ENCODE results near the gene GRAMD2A. TPM values are rescaled to one million over a fixed set of nuclear protein-coding genes. Genes with fewer than 3 reads are reported as not detected.

GRAMD2A gene
- total and polyA plus RNA-seq, 10 of the 15 experiments (the other 5 are each of a cell fraction or from before 2014, with no cell fraction given): 0.02 to 0.35 TPM; not detected in 8

GRCh38 chr15:72166716-72167417, 30.7 kb downstream of the GRAMD2A start:
- Histone ChIP-seq H3K27ac (ENCODE audit: control insufficient read depth, insufficient read depth) (no peak overlapping the region), H2AFZ (ENCODE audit: control insufficient read depth, low read depth, low read length) (no peak overlapping the region), H3K4me1 (ENCODE audit: control insufficient read depth, insufficient read depth, low read length) (no peaks in the 10 kb centered on the region), H3K9me3 (replicated peaks; ENCODE audit: control insufficient read depth, insufficient read depth, low read length) (no peaks in the 10 kb centered on the region), H3K9ac (ENCODE audit: control insufficient read depth, insufficient read depth, low read length) (no peak overlapping the region), H3K4me2 (ENCODE audit: control insufficient read depth, insufficient read depth) (no peak overlapping the region), H4K20me1 (ENCODE audit: control insufficient read depth, insufficient read depth) (no peaks in the 10 kb centered on the region), H3K27me3 (replicated peaks in 1 of 2; ENCODE audit: control insufficient read depth in 2 of 2, insufficient read depth in 2 of 2, low read length in 1 of 2) (peaks cover 0 to 2% of the 10 kb centered on the region in 2 experiments; a peak in 2 of 4 replicates), H3K79me2 (ENCODE audit: control insufficient read depth, insufficient read depth, low read length) (no peaks in the 10 kb centered on the region), H3K4me3 (no peak overlapping the region), H3K36me3 (ENCODE audit: control insufficient read depth in 2 of 2, insufficient read depth in 2 of 2, low read length in 1 of 2) (no peaks in the 10 kb centered on the region)
- ChIA-PET RAD21 (ENCODE audit: unreplicated experiment) (interaction anchor here (0.8 kb wide), 1 partner anchor 11 kb away, joined by 3 read pairs; no protein-coding TSS in a partner anchor), POLR2A (no interaction called here), CTCF (no interaction called here), SMC1A (ENCODE audit: uncharacterized antibody, unreplicated experiment) (no interaction called here)
- intact Hi-C loops (cut with micrococcal nuclease; ENCODE audit: unreplicated experiment) (no loop called here), in situ Hi-C loops (cut with MboI) (no loop called here)
- ATAC-seq (no peak), DNase-seq (ENCODE audit: low read depth, low spot score) (no peak), FAIRE-seq (no peak)
- WGBS (ENCODE audit: insufficient coverage, insufficient replicate concordance, low lambda C conversion rate, missing lambda C conversion rate): 20% methylated on average over 5 of the region's 5 CpGs
- TF ChIP-seq RFX5 (IDR thresholded peaks at IDR 0.05; ENCODE audit: low read depth, low read length) (no peak), STAT1 (conservative IDR thresholded peaks at IDR 0.05) (no peak), GATAD2B (conservative IDR thresholded peaks at IDR 0.05; ENCODE audit: low read depth) (no peak), SPI1 (IDR thresholded peaks at IDR 0.05; ENCODE audit: borderline replicate concordance, insufficient read depth, low read depth, low read length) (no peak), SMAD1 (IDR thresholded peaks at IDR 0.05; ENCODE audit: low read depth, partially characterized antibody) (no peak), RAD51 (IDR thresholded peaks at IDR 0.05) (no peak), BCL11A (IDR thresholded peaks at IDR 0.05; ENCODE audit: low read depth, low read length) (no peak), CEBPB (IDR thresholded peaks at IDR 0.05; ENCODE audit: borderline replicate concordance in 1 of 2, low read depth in 2 of 2, low read length in 2 of 2) (no peak), HDGF (IDR thresholded peaks at IDR 0.05) (no peak)
- TF ChIP-seq, protein P1, sequence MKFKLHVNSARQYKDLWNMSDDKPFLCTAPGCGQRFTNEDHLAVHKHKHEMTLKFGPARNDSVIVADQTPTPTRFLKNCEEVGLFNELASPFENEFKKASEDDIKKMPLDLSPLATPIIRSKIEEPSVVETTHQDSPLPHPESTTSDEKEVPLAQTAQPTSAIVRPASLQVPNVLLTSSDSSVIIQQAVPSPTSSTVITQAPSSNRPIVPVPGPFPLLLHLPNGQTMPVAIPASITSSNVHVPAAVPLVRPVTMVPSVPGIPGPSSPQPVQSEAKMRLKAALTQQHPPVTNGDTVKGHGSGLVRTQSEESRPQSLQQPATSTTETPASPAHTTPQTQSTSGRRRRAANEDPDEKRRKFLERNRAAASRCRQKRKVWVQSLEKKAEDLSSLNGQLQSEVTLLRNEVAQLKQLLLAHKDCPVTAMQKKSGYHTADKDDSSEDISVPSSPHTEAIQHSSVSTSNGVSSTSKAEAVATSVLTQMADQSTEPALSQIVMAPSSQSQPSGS (IDR thresholded peaks at IDR 0.05; ENCODE audit: low read length): no peak
- TF ChIP-seq, protein P2, sequence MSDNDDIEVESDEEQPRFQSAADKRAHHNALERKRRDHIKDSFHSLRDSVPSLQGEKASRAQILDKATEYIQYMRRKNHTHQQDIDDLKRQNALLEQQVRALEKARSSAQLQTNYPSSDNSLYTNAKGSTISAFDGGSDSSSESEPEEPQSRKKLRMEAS (IDR thresholded peaks at IDR 0.05; ENCODE audit: low read depth, low read length): no peak
- BruUV-seq (replicated peaks): no TSS peak
